CD8-positive, alpha-beta memory T cell (primary cell): ENCODE data around the gene ESPNL. TPM values are rescaled to one million over a fixed set of nuclear protein-coding genes. Genes with fewer than 3 reads are reported as not detected.

ENCODE experiments used
- CTCF ChIA-PET: fragments of 350-600 bp; sonication (Branson Sonifier 250); formaldehyde crosslinking; loops from one replicate; lab custom pipeline; 2021; ENCODE audit warnings: antibody characterized with exemption; lab: Charles Lee
- POLR2A ChIA-PET: fragments of 350-600 bp; sonication (Branson Sonifier 250); formaldehyde crosslinking; loops from one replicate; lab custom pipeline; 2021; ENCODE audit warnings: antibody characterized with exemption; lab: Charles Lee
- DNase-seq, 5 donors: peaks; one replicate each; pipeline versions ENCODE4 v3.0.0 to v3.0.0-alpha.2; 2020 to 2022; ENCODE audit warnings: mixed read lengths in 1 of 5
- H3K27ac ChIP-seq: one replicate; pipeline ENCODE4 v1.7.0; 2013; ENCODE audit warnings: low read depth, mild to moderate bottlenecking, low read length, moderate library complexity
- H3K27me3 ChIP-seq: 2 replicates; pipeline ENCODE4 v1.7.0; 2013; ENCODE audit warnings: low read length, mild to moderate bottlenecking; ENCODE audit not compliant: insufficient read depth, poor library complexity, severe bottlenecking
- H3K36me3 ChIP-seq: 2 replicates; pipeline ENCODE4 v1.7.0; 2013; ENCODE audit warnings: mild to moderate bottlenecking, low read length, moderate library complexity; ENCODE audit not compliant: insufficient read depth
- H3K4me1 ChIP-seq: 2 replicates; pipeline ENCODE4 v1.7.0; 2013; ENCODE audit warnings: mild to moderate bottlenecking, low read length, moderate library complexity; ENCODE audit not compliant: insufficient read depth
- H3K4me3 ChIP-seq: 2 replicates; pipeline ENCODE4 v1.7.0; 2013; ENCODE audit warnings: mild to moderate bottlenecking, low read length
- H3K9me3 ChIP-seq: 2 replicates; pipeline ENCODE4 v1.7.0; 2013; ENCODE audit warnings: mild to moderate bottlenecking, low read length
- H3K27ac Mint-ChIP-seq, 8 donors: one replicate each; pipeline ENCODE4 v1.8.0; 2020 to 2021; ENCODE audit warnings: mixed read lengths in 8 of 8, mild to moderate bottlenecking in 6 of 8, inconsistent platforms in 3 of 8, moderate library complexity in 3 of 8
- H3K27me3 Mint-ChIP-seq, 2 donors: one replicate each; pipeline ENCODE4 v1.8.0; 2020 to 2021; ENCODE audit warnings: mixed read lengths in 2 of 2, mild to moderate bottlenecking in 1 of 2, moderate library complexity in 1 of 2
- H3K36me3 Mint-ChIP-seq, 3 donors: one replicate each; pipeline ENCODE4 v1.8.0; 2020 to 2021; ENCODE audit warnings: mixed read lengths in 3 of 3, inconsistent platforms in 1 of 3, mild to moderate bottlenecking in 1 of 3
- H3K4me1 Mint-ChIP-seq, 3 donors: one replicate each; pipeline ENCODE4 v1.8.0; 2020 to 2021; ENCODE audit warnings: mixed read lengths in 3 of 3, inconsistent platforms in 1 of 3, mild to moderate bottlenecking in 1 of 3
- H3K4me3 Mint-ChIP-seq, 7 donors: one replicate each; pipeline ENCODE4 v1.8.0; 2020 to 2021; ENCODE audit warnings: mixed read lengths in 7 of 7, mild to moderate bottlenecking in 6 of 7, moderate library complexity in 4 of 7, inconsistent platforms in 2 of 7
- H3K9me3 Mint-ChIP-seq, 5 donors: one replicate each; pipeline ENCODE4 v1.8.0; 2020 to 2022; ENCODE audit warnings: mixed read lengths in 5 of 5, mild to moderate bottlenecking in 3 of 5, moderate library complexity in 2 of 5, inconsistent platforms in 1 of 5
- polyA plus RNA-seq: library from polyadenylated mRNA; unstranded; fragments of 300-500 nt; fragmentation: Illumina TruSeq; gene quantifications from one replicate; pipeline ENCODE4 v1.2.3, GENCODE V29; 2021
- total RNA-seq, 2 experiments: library from RNA; stranded (reverse); gene quantifications; one replicate each; pipeline ENCODE4 v1.2.3, GENCODE V29; 2021

The ESPNL gene
- total and polyA plus RNA-seq, 3 experiments from 2014 or later, result not detected

DNA sequence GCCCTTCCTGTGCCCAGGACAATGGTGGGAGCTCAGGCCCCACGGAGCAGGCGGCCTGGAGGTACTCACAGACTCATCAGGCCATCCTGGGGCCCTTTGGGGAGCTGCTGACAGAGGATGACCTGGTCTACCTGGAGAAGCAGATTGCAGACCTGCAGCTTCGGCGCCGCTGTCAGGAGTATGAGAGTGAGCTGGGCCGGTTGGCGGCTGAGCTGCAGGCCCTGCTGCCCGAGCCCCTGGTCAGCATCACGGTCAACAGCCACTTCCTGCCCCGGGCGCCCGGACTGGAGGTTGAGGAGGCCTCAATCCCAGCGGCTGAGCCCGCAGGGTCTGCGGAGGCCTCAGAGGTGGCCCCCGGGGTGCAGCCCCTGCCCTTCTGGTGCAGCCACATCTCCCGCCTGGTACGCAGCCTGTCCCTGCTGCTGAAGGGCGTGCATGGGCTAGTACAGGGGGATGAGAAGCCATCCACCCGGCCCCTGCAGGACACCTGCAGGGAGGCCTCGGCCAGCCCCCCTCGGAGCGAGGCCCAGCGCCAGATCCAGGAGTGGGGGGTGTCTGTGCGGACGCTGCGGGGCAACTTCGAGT is 30.1 kb downstream of the ESPNL start:
- Mint-ChIP-seq H3K27ac (no peak overlapping the region), H3K9me3 (no peaks in the 10 kb centered on the region), H3K27me3 (peaks cover 0 to 1% of the 10 kb centered on the region in 2 donors), H3K4me3 (no peak overlapping the region), H3K36me3 (no peaks in the 10 kb centered on the region), H3K4me1 (no peaks in the 10 kb centered on the region)
- Histone ChIP-seq H3K9me3 (no peaks in the 10 kb centered on the region), H3K36me3 (no peaks in the 10 kb centered on the region), H3K4me1 (no peaks in the 10 kb centered on the region), H3K27ac (no peak overlapping the region), H3K27me3 (no peaks in the 10 kb centered on the region), H3K4me3 (no peak overlapping the region)
- DNase-seq, result peak in 1 of 5 donors; percentile 43
- CTCF ChIA-PET, result no interaction called here
- POLR2A ChIA-PET, result no interaction called here

DNA sequence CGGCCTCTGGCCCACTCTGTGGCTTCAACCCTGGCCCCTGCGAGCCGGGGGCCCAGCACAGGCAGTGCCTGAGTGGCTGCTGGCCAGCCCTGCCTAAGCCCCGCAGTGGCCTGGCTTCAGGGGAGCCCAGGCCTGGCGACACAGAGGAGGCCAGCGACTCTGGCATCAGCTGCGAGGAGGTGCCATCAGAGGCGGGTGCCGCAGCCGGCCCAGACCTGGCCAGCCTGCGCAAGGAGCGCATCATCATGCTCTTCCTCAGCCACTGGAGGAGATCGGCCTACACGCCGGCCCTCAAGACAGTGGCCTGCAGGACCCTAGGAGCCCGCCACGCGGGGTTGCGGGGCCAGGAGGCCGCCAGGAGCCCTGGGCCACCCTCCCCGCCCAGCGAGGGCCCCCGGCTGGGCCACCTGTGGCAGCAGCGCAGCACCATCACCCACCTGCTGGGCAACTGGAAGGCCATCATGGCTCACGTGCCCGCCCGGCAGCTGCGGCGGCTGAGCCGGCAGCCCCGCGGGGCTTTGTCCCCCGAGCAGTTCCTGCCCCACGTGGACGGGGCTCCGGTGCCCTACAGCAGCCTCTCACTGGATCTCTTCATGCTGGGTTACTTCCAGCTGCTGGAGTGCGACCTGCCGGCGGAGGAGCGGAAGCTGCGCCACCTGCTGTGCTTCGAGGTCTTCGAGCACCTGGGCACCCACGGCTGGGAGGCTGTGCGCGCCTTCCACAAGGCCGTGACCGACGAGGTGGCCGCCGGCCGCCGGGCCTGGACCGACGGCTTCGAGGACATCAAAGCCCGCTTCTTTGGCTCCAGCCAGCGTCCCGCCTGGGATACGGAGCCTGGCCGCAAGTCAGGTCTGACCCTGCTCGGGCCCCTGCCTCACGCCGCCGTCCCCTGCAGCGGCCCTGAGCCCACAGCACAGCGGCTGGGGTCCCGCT is 30.8 kb downstream of the ESPNL start:
- Mint-ChIP-seq H3K27ac (no peak overlapping the region), H3K4me3 (no peak overlapping the region)

DNA sequence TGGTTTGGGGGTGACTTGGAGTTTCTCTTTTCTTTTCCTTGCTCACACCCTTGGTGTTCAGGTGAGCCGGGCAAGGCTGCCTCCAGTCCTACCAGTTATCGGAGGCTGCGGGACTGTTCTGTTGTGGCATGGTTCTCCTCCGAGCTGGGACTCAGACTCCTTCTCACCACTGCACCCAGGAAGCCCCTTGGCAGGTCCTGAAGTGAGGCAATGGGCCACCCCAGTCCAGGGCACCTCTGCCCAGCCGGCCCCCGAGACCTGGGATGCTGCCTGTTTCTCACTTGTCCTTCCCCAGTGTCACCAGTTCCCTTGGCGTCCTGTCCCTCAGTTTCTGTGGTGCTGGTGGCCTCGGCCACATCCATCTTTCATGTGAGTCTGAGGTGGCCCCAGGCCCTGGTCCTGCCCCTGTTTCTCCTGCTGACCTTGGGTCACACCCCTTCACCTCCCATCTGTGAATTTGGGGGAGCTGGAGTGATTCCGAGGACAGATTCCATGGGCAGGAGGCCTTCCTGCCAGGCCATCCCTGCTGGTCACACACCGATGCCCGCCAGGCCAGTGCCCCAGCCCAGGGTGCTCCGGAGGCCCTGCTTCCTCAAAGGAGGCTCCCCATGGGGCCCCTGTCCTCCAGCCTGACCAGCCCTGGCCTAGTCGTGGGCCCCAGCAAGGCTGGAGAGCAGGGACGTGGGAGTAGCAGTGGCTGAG is 31.8 kb downstream of the ESPNL start:
- H3K27me3 ChIP-seq, result no peaks in the 10 kb centered on the region
- H3K27ac ChIP-seq, result no peak overlapping the region
- Mint-ChIP-seq H3K9me3 (no peaks in the 10 kb centered on the region), H3K4me3 (no peak overlapping the region), H3K4me1 (no peaks in the 10 kb centered on the region), H3K27me3 (peaks cover 0 to 1% of the 10 kb centered on the region in 2 donors), H3K36me3 (no peaks in the 10 kb centered on the region), H3K27ac (no peak overlapping the region)
- no peaks in the 10 kb centered on the region for H3K9me3 ChIP-seq
- DNase-seq, result peak in 1 of 5 donors; percentile 44
- no peaks in the 10 kb centered on the region for H3K4me1 ChIP-seq
- CTCF ChIA-PET, result no interaction called here
- H3K36me3 ChIP-seq, result no peaks in the 10 kb centered on the region
- POLR2A ChIA-PET, result no interaction called here
- no peak overlapping the region for H3K4me3 ChIP-seq

More for the DNA sequence above, 30.8 kb downstream of the ESPNL start:
- Histone ChIP-seq H3K27me3 (no peaks in the 10 kb centered on the region), H3K36me3 (no peaks in the 10 kb centered on the region), H3K27ac (no peak overlapping the region), H3K4me3 (no peak overlapping the region), H3K4me1 (no peaks in the 10 kb centered on the region), H3K9me3 (no peaks in the 10 kb centered on the region)
- H3K4me1 Mint-ChIP-seq, result no peaks in the 10 kb centered on the region
- ChIA-PET POLR2A (no interaction called here), CTCF (no interaction called here)
- DNase-seq, result peak in 1 of 5 donors; percentile 43
- H3K9me3 Mint-ChIP-seq, result no peaks in the 10 kb centered on the region
- peaks cover 0 to 1% of the 10 kb centered on the region in 2 donors for H3K27me3 Mint-ChIP-seq
- no peaks in the 10 kb centered on the region for H3K36me3 Mint-ChIP-seq

DNA sequence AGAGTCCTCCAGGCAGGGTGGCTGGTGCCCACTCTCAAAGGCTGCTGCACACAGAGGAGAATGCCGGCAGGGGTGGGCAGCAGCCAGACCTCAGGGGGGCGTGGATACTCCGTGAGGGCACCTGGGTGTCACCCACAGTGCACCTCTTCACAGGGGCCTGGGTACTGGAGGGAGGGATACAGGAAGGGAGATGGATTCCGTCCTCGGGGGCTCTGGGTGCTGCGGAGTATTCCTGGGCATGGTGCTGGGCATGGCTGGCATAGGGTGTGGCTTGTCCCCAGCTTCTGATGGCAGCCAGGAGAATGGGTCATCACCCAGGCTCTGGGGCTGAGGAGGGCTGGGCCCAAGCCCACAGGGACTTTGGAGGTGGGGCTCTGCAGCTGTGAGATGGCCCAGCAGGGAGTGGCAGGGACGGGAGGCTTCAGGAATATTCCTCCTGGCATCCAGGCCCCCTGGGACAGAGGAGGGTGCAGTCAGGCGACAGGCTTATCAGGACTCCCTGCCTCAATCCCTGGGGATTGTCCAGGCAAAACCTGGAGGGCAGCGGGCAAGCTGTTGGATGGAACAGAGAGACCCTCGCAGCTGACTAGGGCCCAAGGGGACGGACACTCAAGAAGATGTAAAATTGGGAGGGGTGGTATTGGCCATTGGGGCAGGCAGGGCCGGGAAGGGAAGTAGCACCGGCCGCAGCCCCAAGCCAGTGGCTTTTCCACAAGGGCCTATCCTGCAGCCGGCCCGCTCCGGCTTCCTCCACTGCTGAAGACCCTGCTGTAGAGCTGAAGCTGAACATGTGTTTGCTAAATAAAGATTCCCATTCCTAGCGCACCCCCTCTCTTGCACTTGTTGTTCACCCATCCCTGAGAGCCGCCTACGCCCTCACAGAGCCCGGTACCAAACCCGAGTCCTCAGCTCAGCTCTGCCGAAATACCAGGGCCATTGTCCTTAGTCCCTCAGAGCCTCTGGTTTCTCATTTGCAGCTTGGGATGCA is 32.6 kb downstream of the ESPNL start:
- Mint-ChIP-seq H3K36me3 (no peaks in the 10 kb centered on the region), H3K27me3 (peaks cover 0 to 1% of the 10 kb centered on the region in 2 donors), H3K4me3 (no peak overlapping the region), H3K27ac (no peak overlapping the region), H3K9me3 (no peaks in the 10 kb centered on the region), H3K4me1 (no peaks in the 10 kb centered on the region)
- DNase-seq, result peak in 1 of 5 donors; percentile 38
- Histone ChIP-seq H3K36me3 (no peaks in the 10 kb centered on the region), H3K9me3 (no peaks in the 10 kb centered on the region), H3K4me3 (no peak overlapping the region), H3K27me3 (no peaks in the 10 kb centered on the region), H3K4me1 (no peaks in the 10 kb centered on the region), H3K27ac (no peak overlapping the region)
- ChIA-PET POLR2A (no interaction called here), CTCF (no interaction called here)

DNA sequence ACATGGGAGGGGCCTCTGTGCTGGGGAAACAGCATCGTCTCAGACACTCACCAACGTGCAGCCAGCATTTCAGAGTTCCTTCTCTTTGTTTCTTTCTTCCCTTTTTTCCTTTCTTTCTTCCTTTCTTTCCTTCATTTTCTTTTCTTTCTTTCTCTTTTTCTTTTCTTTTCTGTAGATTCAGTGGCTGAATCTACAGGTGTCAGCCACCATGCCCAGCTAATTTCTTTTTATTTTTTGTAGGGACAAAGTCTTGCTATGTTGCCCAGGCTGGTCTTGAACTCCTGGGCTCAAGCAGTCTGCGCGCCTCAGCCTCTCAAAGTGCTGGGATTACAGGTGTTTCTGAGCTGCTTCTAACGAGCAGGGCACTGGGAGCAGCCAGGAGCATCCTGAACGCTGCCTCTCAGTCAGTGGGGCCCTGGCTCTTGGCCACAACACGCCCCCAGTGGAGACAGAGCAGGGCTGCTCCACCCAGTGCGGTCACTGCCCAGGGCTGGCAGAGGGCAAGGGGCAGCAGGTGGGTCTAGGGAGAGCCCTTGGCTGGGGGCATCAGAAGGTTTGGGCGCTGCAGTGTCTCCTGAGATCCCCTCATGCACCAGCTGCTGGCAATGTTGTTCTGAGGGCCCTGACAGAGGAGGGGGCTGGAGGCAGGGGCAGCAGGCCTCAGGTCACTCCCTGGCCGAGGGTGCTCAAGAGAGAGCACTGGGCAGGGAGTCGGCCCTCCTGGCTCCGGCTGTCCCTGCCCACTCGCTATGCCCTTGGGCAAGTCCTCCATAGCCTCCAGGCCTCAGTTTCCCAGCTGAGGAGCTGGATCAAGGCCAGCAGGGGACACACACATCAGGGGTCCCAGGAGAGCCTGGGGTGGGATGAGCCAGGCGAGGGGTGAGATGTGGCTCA is 33.6 kb downstream of the ESPNL start:
- ChIA-PET POLR2A (no interaction called here), CTCF (no interaction called here)
- no peaks in the 10 kb centered on the region for H3K27me3 ChIP-seq
- H3K27ac ChIP-seq, result no peak overlapping the region
- no peak overlapping the region for H3K27ac Mint-ChIP-seq
- H3K4me3 ChIP-seq, result no peak overlapping the region
- no peaks in the 10 kb centered on the region for H3K9me3 Mint-ChIP-seq
- H3K4me1 Mint-ChIP-seq, result no peaks in the 10 kb centered on the region
- no peaks in the 10 kb centered on the region for H3K4me1 ChIP-seq
- DNase-seq, result peak in 1 of 5 donors; percentile 19
- H3K27me3 Mint-ChIP-seq, result peaks cover 0 to 3% of the 10 kb centered on the region in 2 donors
- H3K4me3 Mint-ChIP-seq, result no peak overlapping the region
- no peaks in the 10 kb centered on the region for H3K36me3 Mint-ChIP-seq
- H3K9me3 ChIP-seq, result no peaks in the 10 kb centered on the region
- H3K36me3 ChIP-seq, result no peaks in the 10 kb centered on the region

DNA sequence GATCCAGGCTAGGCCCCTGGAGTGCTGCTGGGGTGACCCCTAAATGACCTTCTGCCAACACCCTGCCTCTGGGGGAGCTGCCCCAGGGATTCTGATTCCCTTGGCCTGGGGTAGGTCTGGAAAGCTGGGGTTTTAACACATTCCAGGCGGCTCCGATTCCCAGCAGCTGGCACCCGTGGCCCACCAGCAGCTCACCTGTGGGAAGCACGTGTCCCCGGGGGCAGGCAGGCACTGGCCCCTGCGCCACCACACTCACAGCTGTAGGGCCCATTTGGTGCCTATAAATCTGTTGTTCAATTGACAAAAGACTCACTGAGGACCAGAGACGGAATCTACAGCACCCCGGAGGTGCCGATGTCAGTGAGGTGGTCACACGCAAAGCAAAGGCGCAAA is 34.2 kb downstream of the ESPNL start:
- DNase-seq, result peak in 1 of 5 donors; percentile 25

More for the DNA sequence above, 34.2 kb downstream of the ESPNL start:
- Mint-ChIP-seq H3K27ac (no peak overlapping the region), H3K4me3 (no peak overlapping the region), H3K9me3 (no peaks in the 10 kb centered on the region), H3K36me3 (no peaks in the 10 kb centered on the region), H3K27me3 (peaks cover 0 to 3% of the 10 kb centered on the region in 2 donors), H3K4me1 (no peaks in the 10 kb centered on the region)
- Histone ChIP-seq H3K36me3 (no peaks in the 10 kb centered on the region), H3K27me3 (no peaks in the 10 kb centered on the region), H3K4me1 (no peaks in the 10 kb centered on the region), H3K9me3 (no peaks in the 10 kb centered on the region), H3K27ac (no peak overlapping the region), H3K4me3 (no peak overlapping the region)
- CTCF ChIA-PET, result no interaction called here
- POLR2A ChIA-PET, result no interaction called here
